NCI-H1092 treated with DMSO at 0.1 percent for 48 hours (cell line): ENCODE data around the gene TKT.
A peak's percentile ranks its signal among the peaks of the same experiment; 100 is the strongest.

Experiments used
- DNase-seq: peaks from one replicate; lab custom pipeline; 2025; lab: John Stamatoyannopoulos, UW

TKT gene

GRCh38 chr3:53195602-53196574, 59.9 kb downstream of the TKT start:
- peak; percentile 32 for DNase-seq

DNA sequence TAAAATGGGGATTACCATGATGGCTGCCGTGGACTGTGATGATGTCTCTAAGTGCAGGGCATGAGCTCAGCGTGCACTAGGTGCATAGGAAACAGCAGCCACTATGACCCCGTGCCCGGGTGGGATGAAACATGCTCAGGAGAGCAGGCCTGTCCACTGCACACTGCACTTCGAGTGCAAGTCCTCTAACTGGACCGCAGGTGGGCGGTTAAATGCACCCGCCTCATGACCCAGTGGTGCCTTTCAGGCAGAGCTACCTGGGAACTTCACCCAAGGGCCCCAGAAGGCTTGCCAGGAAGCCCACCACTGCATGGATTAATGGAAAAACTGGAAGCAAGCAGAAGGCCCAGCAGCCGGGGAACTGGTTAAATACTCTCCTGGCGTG, 60.8 kb downstream of the TKT start:
- DNase-seq = no peak

- no peak for DNase-seq
Observed at GRCh38 chr3:53194210-53195065, 61.4 kb downstream of the TKT start.

GRCh38 chr3:53193466-53194209, 62.2 kb downstream of the TKT start:
- DNase-seq = no peak

DNA sequence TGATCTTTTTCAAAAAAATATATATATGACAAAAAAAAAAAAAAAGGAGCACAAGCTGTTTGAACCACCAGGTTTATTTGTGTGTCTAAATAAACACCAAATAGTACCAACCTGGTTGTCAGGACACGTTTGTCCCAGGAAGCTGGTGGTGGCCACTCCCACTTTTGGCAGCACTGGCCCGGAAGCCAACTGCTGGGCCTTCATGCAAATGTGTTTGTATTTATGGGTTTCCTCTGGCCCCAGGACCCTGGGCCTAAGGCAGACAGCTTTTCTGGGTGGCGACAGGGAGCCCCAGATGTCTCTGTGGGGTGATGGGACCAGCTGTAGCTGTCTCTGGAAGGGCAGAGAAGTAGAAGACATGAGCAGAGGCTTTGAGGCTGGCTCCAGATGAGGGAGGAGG, 63.2 kb downstream of the TKT start:
- no peak for DNase-seq

DNA sequence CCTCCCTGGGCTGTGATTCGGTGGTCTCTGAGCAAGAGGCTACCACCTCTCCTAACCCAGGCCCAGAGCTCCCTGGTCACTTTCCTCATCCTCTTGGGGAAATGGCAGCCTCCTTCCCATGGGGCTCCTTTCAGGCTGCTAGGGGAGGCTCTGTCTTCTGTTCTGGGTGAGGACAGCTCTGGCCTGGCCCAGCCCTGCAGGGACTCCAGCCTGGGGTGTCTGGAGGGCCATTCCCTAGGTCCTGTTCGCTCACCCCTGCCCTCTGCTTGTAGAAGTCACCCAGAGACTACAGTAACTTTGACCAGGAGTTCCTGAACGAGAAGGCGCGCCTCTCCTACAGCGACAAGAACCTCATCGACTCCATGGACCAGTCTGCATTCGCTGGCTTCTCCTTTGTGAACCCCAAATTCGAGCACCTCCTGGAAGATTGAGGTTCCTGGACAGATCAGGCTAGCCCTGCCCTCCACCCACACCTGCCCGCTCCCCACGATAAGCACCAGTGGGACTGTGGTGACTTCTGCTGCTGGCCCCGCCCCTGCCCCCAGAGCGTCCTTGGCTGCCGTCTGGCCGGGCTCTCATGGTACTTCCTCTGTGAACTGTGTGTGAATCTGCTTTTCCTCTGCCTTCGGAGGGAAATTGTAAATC, 63.9 kb downstream of the TKT start:
- DNase-seq = no peak

GRCh38 chr3:53190659-53191058, 65.2 kb downstream of the TKT start:
- DNase-seq = no peak

GRCh38 chr3:53189276-53189675, 66.5 kb downstream of the TKT start:
- no peak for DNase-seq

GRCh38 chr3:53188720-53189119, 67.1 kb downstream of the TKT start:
- DNase-seq = no peak

DNA sequence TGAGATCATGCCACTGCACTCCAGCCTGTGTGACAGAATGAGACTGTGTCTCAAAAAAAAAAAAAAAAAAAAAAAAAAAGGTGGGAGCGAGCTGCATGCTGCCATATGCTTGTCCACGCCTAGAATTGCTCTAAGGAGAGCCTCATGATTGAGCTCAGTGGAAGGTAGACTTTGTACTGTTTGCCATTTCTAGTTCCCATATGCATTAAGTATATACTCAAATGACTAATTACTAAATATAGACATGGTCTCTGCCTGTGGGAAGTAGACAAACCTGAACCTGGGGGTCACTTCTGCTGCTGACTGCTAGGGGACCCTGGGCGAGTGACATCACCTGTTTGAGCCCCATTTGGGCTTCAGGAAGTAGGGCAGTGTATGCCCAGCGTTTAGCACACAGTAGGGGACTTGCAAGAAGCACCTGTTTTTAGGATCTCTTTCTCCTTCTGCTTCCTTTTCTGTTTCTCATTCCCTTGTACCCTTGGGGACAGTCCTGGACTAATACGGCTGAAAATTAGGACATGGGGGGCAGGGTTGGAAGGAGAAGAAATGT, 67.6 kb downstream of the TKT start:
- no peak for DNase-seq

- DNase-seq = no peak
Observed at GRCh38 chr3:53187430-53187829, 68.4 kb downstream of the TKT start.

- DNase-seq = no peak
Observed at GRCh38 chr3:53186726-53187125, 69.1 kb downstream of the TKT start.

GRCh38 chr3:53185761-53186465, 69.9 kb downstream of the TKT start:
- DNase-seq = no peak

- no peak for DNase-seq
Observed at GRCh38 chr3:53184701-53185100, 71.1 kb downstream of the TKT start.

- no peak for DNase-seq
Observed at GRCh38 chr3:53183514-53183913, 72.3 kb downstream of the TKT start.

DNA sequence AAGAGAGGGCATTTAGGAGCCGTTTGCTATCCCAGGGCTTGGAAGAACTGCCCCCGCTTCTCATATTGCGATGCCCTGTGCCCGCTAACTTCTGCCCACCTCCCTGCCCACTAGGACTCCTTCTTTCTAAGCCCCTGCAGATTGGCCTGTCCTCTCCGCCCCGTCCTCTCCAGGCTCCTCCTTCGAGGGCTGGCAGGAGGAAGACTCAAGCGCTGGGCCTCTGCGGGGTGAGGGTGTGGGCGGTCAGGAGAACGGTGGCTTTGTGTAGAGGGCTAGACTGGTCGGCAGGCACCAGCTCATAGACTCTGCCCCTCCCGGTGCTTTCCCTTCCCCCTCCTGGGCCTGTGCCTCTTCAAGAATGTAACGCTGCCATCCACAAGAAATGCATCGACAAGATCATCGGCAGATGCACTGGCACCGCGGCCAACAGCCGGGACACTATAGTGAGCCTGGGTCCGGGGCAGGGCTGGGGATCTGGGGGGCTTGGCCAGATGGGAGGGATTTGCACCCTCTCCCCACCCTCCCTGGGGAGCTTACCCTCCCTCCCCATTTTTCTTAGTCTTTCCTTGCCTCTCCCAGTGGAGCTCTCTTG, 73.0 kb downstream of the TKT start:
- no peak for DNase-seq

DNA sequence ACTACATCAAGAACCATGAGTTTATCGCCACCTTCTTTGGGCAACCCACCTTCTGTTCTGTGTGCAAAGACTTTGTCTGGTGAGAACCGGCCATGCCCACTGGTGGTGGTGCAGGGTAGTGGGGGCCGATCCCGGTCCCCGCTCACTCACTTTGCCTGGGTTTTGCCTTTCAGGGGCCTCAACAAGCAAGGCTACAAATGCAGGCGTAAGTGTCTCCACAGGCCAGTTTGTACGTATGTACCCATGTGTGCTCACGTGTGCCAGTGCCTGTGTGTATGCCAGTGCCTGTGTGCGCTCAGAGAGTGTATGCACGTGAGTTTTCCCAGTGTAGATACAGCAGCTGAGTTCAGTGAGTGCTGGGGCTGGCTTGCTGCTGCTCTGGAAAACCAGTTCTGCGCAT, 74.3 kb downstream of the TKT start:
- no peak for DNase-seq

DNA sequence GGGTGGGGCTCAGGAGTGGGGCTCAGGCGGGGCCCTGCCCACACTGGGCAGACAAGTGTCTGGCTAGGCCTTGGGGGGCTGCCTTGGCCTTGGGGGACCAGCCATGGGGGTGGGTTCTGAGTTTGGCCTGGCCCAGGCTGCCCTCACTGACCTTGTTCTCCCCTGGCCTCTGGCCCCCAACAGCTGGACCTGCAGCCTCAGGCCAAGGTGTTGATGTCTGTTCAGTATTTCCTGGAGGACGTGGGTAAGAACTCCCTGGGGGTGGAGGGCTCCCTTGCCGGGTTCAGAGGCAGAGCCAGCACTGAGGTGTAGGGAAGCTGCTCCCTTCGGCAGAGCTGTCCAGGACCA, 74.8 kb downstream of the TKT start:
- DNase-seq = no peak

- no peak for DNase-seq
Observed at GRCh38 chr3:53180305-53181023, 75.4 kb downstream of the TKT start.

DNA sequence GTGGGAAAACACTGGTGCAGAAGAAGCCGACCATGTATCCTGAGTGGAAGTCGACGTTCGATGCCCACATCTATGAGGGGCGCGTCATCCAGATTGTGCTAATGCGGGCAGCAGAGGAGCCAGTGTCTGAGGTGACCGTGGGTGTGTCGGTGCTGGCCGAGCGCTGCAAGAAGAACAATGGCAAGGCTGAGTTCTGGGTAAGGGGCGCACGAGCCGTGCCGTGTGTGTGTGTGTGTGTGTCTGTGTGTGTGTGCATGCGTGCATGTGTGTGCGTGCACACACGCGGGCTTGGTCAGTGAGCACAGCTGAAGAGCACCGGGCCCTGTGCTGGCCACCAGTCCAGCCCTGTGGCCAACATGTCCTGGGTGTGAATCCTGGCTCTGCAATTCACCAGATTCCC, 76.2 kb downstream of the TKT start:
- no peak for DNase-seq
